Measurements from ENCODE around the gene BCCIP.

The BCCIP gene

DNA sequence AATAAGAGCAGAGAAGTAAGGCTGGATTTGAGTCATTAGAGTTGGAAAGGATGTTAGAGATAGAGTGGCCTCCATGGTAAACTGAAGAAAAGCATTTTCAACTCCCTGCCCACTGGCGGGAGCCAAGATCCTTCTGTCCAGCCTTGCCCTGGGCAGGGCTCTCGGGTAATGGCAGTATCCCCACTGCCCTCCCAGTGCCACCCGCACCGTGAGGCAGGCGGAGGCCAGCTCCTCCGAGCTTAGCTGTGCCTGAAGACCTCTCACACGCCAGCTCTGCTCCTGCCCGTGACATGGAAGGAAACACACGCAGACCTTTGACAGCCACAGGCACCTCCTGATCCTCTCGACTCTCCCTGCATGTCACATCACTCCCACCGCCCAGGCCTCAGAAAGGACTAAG, 22.3 kb downstream of the BCCIP start:
- no peak for DNase-seq

GRCh38 chr10:125846894-125847293, 23.5 kb downstream of the BCCIP start:
- DNase-seq = no peak

DNA sequence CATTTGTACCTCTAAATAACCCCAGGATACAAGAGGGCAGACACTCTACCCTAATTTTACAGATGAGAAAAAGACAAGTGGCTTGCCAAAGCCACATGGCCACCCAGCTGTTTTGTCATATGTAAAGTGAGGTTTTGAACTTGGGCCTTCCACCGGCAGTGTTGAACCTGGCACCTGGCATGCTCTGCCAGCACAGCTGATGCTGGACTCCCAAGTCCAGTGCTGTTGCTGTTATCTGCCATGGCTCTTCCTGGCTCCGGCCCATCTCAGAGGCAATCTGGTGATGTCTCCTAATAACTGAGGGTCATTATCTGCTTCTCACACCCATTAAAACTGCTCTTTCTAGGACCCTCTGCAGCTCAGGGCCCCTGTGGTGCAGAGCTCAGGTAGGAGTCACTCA, 25.0 kb downstream of the BCCIP start:
- DNase-seq = no peak

- DNase-seq = no peak
These were observed 25.5 kb downstream of the BCCIP start for GRCh38 chr10:125848857-125849256.

- DNase-seq = no peak
These were observed 26.1 kb downstream of the BCCIP start for GRCh38 chr10:125849448-125849847.

DNA sequence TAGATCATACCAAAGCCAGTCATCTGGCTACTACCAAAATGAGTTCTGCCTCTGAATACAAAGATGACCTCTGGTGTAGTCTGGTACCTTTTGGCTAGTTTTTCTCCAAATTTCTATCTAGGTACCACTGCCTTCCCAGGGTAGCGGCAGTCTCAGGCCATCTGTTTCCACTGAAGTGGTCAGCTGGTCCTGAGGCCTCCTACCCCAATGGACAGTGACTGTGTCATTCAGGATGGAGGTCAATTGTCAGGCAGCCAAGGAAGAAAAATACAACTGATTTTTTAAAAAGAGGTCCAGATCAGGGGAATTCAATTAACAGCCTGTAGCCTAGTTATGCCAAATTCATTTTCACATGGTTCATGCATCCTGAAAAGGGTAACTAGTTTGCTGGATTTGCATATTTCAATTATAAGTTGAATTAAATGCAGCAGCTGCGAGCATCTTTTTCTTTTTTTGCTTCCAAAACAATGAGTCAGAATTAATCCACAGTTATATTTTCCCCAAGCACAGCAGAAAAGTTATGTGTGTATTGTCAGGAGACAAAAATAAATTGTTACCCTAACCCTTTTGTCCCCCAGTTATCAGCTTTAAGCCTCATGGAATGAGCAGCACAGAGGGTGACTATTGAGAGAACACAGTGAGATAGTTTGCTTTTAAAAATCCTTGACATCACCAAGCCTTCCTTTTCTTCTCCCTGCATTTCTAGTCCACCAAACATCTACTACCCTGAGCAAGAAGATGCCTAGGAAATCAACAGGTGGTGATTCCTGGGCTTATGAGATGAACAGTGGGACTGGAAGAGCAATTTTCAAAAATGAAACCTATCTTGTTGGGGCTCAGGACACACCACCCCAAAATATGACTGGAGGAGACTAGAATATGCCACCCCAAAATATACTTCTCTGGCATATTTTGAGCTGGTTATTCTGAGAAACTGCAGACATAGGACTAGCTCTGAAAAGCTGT, 27.7 kb downstream of the BCCIP start:
- no peak for DNase-seq

DNA sequence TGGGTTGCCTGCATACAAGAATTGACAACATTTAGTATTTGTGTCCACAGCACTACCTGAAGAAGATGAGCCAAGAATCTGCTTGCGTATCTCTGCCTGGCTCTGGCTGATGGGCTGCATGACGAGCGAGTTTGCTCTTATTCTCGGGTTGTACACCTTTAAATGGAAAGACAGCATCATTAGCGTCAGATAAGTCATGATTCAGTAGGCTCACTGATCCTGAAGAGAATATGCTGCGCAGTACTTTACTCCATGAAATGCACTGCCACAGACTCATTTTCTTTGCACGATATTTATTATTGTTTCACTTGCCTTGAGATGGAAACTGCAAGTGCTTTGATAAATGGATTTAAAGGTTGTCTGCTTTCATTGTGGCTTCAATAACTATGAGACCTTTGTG, 29.1 kb downstream of the BCCIP start:
- DNase-seq = no peak

GRCh38 chr10:125857185-125857760, 33.9 kb downstream of the BCCIP start:
- no peak for DNase-seq

DNA sequence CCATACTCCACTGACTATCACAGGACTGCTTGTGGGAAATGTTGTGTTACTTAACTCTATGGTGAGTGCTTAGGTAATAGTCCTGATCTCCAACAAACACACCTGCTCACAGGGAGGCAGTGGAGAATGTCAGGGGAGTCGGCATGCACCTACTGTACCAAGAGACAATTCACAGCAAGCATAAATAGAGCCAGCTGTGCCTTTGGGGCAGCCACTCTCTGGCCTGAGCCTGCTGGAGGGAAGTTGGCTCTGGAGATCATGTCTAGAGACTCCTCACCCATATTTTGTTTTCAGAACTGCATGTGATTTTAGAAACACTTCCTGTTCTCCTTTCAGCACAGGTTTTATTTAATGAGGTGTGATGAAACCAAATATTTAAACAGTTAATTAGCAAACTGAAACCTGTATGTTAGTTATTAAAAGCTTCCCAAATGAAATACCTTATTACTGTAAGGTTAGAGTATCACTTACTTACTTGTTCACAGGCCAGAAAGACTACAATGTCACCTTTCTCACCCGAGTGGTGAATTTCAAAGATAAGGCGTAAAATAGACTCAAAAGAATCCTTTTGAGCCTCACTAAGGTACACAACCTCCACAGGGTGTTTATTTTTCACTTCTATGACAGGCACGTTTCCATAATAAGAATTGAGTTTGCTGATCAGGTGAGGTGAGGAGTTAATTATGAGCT, 35.9 kb downstream of the BCCIP start:
- DNase-seq = no peak

- no peak for DNase-seq
These were observed 41.8 kb downstream of the BCCIP start for GRCh38 chr10:125865120-125865519.

DNA sequence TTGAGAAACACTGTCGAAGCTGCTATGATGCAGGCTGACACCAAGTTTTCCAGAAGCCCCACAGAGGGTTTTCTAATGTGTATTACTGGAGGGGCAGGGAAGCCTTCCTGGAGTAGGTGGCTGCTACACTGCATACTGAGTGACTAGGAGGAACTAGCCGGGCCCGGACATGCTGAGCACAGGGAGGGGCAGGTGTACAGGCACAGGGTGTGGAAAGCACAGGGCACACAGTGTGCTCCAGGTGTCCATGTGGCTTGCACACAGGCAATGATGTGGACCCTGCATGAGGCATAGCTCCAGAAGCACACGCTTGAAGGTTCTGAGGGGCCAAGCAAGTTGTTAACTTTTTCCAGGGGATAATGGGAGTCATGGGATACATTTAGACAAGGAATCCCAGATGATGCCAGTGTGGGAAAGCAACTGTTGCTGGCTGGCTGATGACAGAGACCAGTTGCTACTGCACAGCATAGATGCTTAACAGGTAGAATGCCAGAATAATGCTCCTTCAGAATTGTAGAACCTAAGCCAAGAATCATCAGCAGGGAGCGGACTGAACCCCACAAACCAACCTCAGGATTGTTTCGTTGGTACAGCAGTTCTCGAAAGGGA, 43.2 kb downstream of the BCCIP start:
- DNase-seq = no peak

GRCh38 chr10:125868372-125868975, 45.1 kb downstream of the BCCIP start:
- DNase-seq = peak; percentile 39

- no peak for DNase-seq
These were observed 48.0 kb downstream of the BCCIP start for GRCh38 chr10:125871338-125871737.

GRCh38 chr10:125878957-125879835, 55.9 kb downstream of the BCCIP start:
- no peak for DNase-seq

DNA sequence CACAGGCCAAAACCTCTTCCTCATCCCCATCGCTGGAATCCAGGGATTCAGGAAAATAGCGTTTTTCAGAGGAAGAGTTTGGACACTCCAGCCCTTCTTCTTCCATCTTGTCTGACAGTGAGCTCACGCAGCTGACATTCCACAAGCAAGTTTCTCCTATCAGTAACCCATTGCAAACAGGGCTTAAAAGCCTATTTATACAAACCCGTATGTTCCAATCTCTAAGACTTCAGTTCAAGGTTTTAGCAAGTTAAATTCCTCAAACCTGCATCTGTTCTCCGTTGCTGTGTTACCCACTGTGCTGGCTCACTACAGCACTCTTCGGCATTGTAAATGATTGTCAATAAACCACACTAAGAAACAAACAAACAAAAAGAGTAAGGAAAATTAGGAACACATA, 57.4 kb downstream of the BCCIP start:
- no peak for DNase-seq

GRCh38 chr10:125881192-125881591, 57.8 kb downstream of the BCCIP start, which contains the start of gene DHX32:
Gene DHX32 (minus strand): TSS chr10:125881292. CDS start chr10:125880824, 468 bp downstream.
- DNase-seq = no peak

GRCh38 chr10:125882596-125882995, 59.2 kb downstream of the BCCIP start:
- DNase-seq = no peak

- DNase-seq = no peak
These were observed 59.9 kb downstream of the BCCIP start for GRCh38 chr10:125883211-125883610.

All from stimulated activated CD4-positive, alpha-beta T cell treated with anti-CD3 and anti-CD28 coated beads, Interleukin-4, amount 100 ng/mL, for 24 hours (primary cell).